ENCODE results near the gene HP.
"Not testable (repeated sequence)": the region's sequence is repeated elsewhere in the genome, so short reads cannot be mapped to it uniquely, and the experiment has no call there.

HP gene

GRCh38 chr16:72043539-72043938 lies 10.8 kb upstream of the HP start:
- DNase-seq: no peak

- DNase-seq: no peak
Observed at GRCh38 chr16:72044296-72044695, 10.0 kb upstream of the HP start.

DNA sequence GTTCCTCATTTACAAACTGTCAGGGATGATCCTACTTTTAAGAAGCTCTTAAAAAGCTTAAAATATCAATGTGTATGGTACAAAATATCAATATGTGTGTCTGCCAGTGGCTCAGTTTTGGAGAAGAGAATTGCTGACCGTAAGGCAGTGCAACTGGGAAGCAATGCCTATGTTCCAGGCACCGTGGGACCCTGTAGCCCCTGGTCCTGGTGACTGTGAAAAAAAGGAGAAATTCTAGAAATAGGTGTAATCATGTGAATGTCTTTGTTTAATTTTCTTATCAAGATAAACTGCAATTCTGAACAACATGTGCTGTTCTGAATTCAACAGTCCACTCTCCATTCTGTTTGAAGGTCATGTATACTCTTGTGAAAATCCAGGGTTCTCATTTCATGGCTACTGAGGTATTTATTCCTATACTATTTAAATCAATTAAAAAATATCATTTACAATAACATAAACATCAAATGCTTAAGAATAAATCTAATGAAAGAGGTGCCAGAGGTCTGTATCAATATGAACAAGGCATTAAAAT lies 9.4 kb upstream of the HP start:
- DNase-seq: no peak

- DNase-seq: no peak
Observed at GRCh38 chr16:72049110-72049509, 5.2 kb upstream of the HP start.

- no peak for DNase-seq
Observed at GRCh38 chr16:72050769-72051464, 3.4 kb upstream of the HP start.

DNA sequence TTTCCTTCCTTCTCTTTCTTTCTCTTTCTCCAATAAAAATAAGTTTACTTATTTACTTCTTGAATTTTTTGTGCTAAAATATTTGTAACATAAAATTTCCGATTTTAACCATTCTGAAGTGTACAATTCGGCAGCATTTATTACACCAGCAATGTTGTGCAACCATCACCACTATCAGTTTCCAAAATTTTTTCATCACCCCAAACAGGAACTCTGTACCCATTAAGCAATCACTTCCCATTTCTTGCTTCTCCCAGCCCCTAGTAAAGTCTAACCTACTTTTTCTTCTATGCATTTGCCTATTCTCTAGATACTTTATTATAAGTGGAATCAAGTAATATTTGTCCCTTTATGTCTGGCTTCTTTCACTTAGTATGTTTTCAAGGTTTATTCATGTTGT lies 2.5 kb upstream of the HP start:
- no peak for DNase-seq

- no peak for DNase-seq
Observed at GRCh38 chr16:72055911-72056310, 1.6 kb downstream of the HP start.

DNA sequence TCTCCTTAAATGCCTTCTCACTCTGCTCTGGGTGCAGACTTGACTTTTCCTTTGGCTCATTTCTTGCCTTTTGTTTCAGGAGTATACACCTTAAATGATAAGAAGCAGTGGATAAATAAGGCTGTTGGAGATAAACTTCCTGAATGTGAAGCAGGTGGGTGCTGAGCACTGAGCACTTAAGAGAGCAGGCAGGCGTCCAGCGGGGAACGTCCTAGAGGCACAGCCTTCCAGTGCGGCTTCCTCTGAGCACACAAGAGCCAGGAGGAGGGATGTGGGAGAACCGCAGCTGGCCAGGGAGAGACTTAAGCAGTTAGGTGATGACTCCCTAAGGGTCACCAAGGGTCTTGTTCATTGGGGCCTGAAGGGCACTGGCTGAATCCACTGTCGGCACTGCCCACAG lies 3.0 kb downstream of the HP start:
- not testable (repeated sequence) for DNase-seq

DNA sequence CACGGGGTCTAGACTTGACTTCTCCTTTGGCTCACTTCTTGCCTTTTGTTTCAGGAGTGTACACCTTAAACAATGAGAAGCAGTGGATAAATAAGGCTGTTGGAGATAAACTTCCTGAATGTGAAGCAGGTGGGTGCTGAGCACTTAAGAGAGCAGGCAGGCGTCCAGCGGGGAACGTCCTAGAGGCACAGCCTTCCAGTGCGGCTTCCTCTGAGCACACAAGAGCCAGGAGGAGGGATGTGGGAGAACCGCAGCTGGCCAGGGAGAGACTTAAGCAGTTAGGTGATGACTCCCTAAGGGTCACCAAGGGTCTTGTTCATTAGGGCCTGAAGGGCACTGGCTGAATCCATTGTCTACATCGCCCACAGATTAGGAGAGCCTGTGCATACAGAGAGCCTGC lies 4.8 kb downstream of the HP start:
- not testable (repeated sequence) for DNase-seq

DNA sequence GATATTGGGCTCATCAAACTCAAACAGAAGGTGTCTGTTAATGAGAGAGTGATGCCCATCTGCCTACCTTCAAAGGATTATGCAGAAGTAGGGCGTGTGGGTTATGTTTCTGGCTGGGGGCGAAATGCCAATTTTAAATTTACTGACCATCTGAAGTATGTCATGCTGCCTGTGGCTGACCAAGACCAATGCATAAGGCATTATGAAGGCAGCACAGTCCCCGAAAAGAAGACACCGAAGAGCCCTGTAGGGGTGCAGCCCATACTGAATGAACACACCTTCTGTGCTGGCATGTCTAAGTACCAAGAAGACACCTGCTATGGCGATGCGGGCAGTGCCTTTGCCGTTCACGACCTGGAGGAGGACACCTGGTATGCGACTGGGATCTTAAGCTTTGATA lies 6.1 kb downstream of the HP start:
- DNase-seq: no peak

GRCh38 chr16:72061564-72061963 lies 7.3 kb downstream of the HP start:
- no peak for DNase-seq

DNA sequence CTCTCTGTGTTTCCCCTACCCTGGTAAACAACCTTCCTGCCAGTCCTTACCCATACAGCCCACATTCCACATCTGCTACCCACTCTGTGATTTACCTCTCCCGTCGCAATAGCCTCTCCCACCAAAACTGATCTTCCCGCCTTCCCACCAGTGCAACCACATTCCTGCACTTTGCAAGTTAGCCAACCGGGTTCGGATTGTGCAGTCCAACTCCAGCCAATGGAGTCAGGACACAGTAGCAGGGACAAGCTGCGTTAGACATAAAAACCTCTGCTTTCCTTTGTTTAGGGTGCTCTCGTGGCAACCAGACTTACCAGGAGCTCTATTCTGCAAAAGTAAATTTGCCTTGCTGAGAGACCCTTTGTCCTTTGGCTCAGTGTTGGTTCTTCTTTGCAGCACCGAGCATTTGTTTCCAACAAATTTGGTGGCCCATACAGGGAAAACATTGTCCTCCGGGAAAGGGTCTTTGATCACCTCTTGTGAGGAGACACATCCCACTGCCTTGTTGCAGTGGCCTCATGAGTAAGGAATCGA lies 10.1 kb downstream of the HP start:
- DNase-seq: no peak

- DNase-seq: no peak
Observed at GRCh38 chr16:72066747-72067146, 12.4 kb downstream of the HP start.

GRCh38 chr16:72068930-72069329 lies 14.6 kb downstream of the HP start:
- DNase-seq: no peak

DNA sequence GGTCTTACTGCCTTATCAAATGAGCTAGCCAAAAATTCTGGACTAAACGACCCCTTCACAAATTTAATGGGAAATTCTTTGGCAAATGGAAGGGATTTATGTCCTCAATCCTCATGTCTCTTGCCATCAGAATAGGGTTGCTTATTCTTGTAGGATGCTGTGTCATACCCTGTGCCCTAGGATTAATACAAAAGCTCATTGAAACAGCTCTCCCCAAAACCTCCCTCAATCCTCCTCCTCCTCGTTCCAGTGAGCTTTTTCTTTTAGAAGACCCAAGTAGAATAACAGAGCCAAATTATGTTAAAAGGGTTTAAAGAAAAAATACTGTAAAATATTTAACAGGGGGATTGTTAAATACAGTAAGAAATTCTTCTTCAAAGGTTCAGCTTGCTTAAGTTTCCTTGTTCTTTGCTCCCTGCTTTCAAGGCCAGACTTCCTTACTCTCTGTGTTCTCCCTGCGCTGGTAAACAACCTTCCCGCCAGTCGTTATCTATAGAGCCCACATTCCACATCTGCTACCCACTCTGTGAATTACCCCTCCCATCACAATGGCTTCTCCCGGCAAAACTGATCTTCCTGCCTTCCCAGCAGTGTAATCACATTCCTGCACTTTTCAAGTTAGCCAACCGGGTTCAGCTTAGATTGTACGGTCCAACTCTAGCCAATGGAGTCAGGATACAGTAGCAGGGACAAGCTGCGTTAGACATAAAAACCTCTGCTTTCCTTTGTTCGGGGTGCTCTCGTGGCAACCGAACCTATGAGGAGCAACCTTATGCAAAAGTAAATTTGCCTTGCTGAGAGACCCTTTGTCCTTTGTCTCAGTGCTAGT lies 18.4 kb downstream of the HP start:
- no peak for DNase-seq

DNA sequence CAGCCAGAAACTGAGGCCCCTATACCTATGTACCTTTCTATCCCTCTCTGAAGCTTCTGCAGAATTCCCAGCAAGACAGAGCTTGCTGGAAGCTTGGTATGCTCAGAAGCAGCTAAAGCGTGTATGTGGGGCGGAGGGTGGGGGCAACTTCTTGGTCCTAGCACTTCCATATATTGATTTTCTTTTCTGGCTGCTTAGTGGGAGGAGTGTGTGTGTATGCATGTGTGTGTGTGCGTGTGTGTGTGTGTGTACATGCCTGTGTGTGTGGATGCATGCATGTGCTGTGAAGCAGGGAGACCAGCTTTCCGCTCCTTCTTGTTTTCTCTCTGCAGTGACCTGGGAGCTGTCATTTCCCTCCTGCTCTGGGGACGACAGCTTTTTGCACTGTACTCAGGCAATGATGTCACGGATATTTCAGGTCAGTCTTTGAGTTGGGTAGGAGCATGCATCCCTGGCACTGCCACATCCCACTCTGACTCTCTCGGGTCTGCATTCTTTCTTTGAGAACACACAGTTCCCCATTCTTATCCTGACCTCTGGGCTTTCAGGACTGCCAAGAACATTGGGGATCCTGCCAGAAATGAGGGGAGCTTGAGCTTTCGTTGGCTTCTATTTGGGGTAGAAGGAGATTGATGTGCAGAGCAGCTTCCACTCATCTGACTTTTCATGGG lies 19.4 kb downstream of the HP start:
- DNase-seq: no peak

DNA sequence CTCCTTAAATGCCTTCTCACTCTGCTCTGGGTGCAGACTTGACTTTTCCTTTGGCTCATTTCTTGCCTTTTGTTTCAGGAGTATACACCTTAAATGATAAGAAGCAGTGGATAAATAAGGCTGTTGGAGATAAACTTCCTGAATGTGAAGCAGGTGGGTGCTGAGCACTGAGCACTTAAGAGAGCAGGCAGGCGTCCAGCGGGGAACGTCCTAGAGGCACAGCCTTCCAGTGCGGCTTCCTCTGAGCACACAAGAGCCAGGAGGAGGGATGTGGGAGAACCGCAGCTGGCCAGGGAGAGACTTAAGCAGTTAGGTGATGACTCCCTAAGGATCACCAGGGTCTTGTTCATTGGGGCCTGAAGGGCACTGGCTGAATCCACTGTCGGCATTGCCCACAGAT lies 20.8 kb downstream of the HP start:
- DNase-seq: not testable (repeated sequence)

DNA sequence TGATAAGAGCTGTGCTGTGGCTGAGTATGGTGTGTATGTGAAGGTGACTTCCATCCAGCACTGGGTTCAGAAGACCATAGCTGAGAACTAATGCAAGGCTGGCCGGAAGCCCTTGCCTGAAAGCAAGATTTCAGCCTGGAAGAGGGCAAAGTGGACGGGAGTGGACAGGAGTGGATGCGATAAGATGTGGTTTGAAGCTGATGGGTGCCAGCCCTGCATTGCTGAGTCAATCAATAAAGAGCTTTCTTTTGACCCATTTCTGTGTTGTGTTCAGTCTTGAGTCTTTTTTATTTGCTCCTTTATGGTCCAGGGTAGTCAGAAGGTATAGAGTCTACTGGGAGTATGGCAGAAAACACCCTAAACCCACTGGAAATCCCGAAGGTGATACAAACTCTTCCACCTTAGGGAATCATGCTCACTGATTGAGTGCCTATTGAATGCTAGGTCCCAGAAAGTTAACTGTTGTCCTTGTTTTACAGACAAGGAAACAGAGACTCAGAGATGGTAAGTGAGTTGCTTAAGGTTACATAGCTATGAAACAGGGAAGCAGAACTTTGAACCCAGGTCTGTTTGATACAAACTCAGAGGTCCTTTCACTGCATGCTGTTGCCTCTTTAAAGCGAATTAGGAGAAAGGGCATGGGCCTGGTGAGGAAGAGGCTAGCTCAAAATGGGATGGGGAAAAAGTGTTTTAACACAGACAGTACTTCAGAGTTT lies 22.8 kb downstream of the HP start:
- DNase-seq: not testable (repeated sequence)

- DNase-seq: no peak
Observed at GRCh38 chr16:72083778-72084404, 29.6 kb downstream of the HP start.

DNA sequence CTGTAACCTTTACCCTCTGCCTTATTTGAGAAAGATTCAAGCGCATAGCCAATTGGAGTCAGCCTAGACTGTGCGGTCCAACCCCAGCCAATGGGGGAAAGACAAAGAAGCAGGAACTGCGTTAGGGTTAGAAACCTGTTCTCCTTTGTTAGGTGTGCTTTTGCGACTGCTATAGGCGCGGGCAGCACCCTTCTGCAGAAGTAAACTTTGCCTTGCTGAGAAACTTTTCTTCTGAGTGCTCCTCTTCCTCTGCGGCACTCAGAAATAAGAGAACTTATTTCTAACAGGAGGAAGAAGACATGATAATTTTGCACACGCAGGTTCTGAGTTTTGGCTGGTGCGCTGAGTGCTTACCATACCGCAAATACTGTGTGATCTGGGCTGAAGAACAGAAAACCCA lies 30.1 kb downstream of the HP start:
- no peak for DNase-seq

DNA sequence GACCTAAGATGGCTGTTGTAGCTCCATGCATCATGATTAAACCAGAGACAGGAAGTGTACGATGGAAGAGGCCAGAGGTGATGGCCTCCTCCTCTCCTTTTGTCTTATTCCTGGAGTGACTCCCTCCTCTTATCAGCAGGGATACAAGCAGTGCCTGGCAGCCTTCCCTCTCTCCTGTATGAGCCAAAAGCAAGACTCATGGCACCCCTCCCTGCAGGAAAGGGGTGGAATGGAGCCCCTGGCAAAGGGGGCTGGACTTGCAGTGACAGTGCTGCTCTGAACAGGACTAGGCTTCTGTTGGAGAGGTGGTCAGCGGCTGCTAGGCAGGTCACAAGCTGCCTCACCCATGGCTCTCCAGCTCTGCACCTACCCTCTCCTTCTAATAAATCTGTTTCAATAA lies 30.7 kb downstream of the HP start:
- DNase-seq: no peak

DNA sequence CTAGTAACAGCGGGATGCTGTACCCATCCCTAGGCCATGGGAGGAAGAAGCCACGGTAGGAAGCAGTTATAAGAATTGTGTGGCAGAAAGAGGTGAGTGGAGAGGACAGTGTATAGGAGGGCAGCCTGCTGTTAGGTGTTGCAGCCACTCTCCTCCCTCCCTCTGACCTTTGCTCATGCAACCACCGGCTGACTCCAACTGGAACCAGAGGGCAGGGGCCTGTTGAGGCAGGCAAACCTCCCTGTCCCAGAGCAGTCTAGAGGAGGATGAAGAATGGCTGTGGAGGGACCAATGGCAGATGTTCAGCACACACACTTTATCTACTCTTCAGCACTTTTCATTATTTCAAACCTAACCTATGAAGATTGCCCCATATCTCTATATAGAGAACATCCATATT lies 36.9 kb downstream of the HP start:
- DNase-seq: no peak

All from stimulated activated CD4-positive, alpha-beta T cell treated with anti-CD3 and anti-CD28 coated beads, Interleukin-12 subunit alpha, Interleukin-12 subunit beta, amount 100 ng/mL, for 4 hours (primary cell).